K562 (cell line): ENCODE results near the gene KLHL35. TPM values are rescaled to one million over a fixed set of nuclear protein-coding genes. Genes with fewer than 3 reads are reported as not detected.

Experiments used
- BDP1 ChIP-seq: IDR thresholded peaks from 3 replicates; pipeline ENCODE4 v1.6.1; 2011; ENCODE audit not compliant: insufficient read length, insufficient read depth
- EP400 ChIP-seq: fragments of 450-650 bp; IDR thresholded peaks from 2 replicates; pipeline ENCODE4 v1.6.1; 2017; ENCODE audit warnings: antibody characterized with exemption, mild to moderate bottlenecking, moderate library complexity
- ERF ChIP-seq: fragments of 450-650 bp; formaldehyde crosslinking; IDR thresholded peaks from 2 replicates; pipeline ENCODE4 v1.4.0; 2020; ENCODE audit warnings: mild to moderate bottlenecking, mixed read lengths
- ETV5 ChIP-seq: sonication (generic); formaldehyde crosslinking; IDR thresholded peaks from 2 replicates; pipeline ENCODE4 v1.4.0; 2020; ENCODE audit warnings: low read depth, mild to moderate bottlenecking, missing genetic modification reagents
- HNRNPLL ChIP-seq: fragments of 200-400 bp; formaldehyde crosslinking; IDR thresholded peaks from 2 replicates; pipeline ENCODE4 v1.6.1; 2017; ENCODE audit warnings: low read length, low read depth, mild to moderate bottlenecking; ENCODE audit not compliant: poor library complexity, severe bottlenecking
- PHF8 ChIP-seq: fragments of 200-600 bp; sonication (generic); IDR thresholded peaks from 2 replicates; pipeline ENCODE4 v1.6.1; 2012; ENCODE audit warnings: mixed run types, mild to moderate bottlenecking, inconsistent platforms, low read length, moderate library complexity, borderline replicate concordance
- POLR2AphosphoS2 ChIP-seq: IDR thresholded peaks from 2 replicates; pipeline ENCODE4 v1.6.1; 2012; ENCODE audit warnings: low read length, improper control_type of control experiment
- RFX5 ChIP-seq: IDR thresholded peaks from 2 replicates; pipeline ENCODE4 v1.6.1; 2011; ENCODE audit warnings: low read depth, mild to moderate bottlenecking, improper control_type of control experiment, low read length
- SP1 ChIP-seq: sonication (generic); formaldehyde crosslinking; IDR thresholded peaks from 2 replicates; pipeline ENCODE4 v1.8.1; 2022; ENCODE audit warnings: mild to moderate bottlenecking, missing genetic modification reagents
- TAF7 ChIP-seq: fragments of 450-650 bp; IDR thresholded peaks from 2 replicates; pipeline ENCODE4 v1.6.1; 2016; ENCODE audit warnings: missing genetic modification characterization, missing compliant biosample characterization
- ZBED1 ChIP-seq: IDR thresholded peaks from 2 replicates; pipeline ENCODE4 v1.6.1; 2014
- ZNF639 ChIP-seq, 2 experiments: fragments of 200-800 bp in 1 of 2; sonication (Bioruptor generic) in 1 of 2; sonication (generic) in 1 of 2; formaldehyde crosslinking in 1 of 2; IDR thresholded peaks in 1 of 2; conservative IDR thresholded peaks in 1 of 2; 2 replicates each; pipeline versions ENCODE4 v1.5.0 to v1.6.1; 2016 to 2020; ENCODE audit warnings: missing compliant biosample characterization in 1 of 2, missing genetic modification characterization in 1 of 2, missing genetic modification reagents in 1 of 2
- polyA plus RNA-seq, 8 experiments: library from polyadenylated mRNA; depleted of rRNA in 4 of 8; stranded (reverse) in 5 of 8; unstranded in 3 of 8; fragments of >200 nt; fragmentation: Nextera tagmentation in 2 of 8; fragmentation: Illumina TruSeq in 1 of 8; extraction: Ambion mirVana in 2 of 8; extraction: Trizol in 1 of 8; gene quantifications; 2 replicates each; pipeline versions ENCODE4 v1.2.1 to v1.2.3, GENCODE V29; 2011 to 2014; ENCODE audit warnings: inconsistent platforms in 1 of 8, missing spikeins in 1 of 8
- total RNA-seq, 7 experiments: library from RNA; depleted of rRNA in 6 of 7; stranded (reverse); fragments of >200 nt in 6 of 7; fragmentation: Illumina TruSeq in 2 of 7; extraction: Trizol in 2 of 7; gene quantifications; 2 replicates each; pipeline versions ENCODE4 v1.2.1 to v1.2.3, GENCODE V29; 2011 to 2021; ENCODE audit warnings: low replicate concordance in 1 of 7
- TF ChIP-seq, protein P1 (sequence below): fragments of 250-450 bp; sonication (Bioruptor Pico); IDR thresholded peaks from 2 replicates; pipeline ENCODE4 v1.9.0; 2021; ENCODE audit warnings: mild to moderate bottlenecking
- TF ChIP-seq, protein P2 (sequence below), 2 experiments: fragments of 150-350 bp in 1 of 2; IDR thresholded peaks; 2 replicates each; pipeline ENCODE4 v1.6.1; 2012 to 2016; ENCODE audit warnings: low read depth in 2 of 2, low read length in 2 of 2, mild to moderate bottlenecking in 1 of 2, moderate library complexity in 1 of 2
- TF ChIP-seq, protein P3 (sequence below): sonication (generic); formaldehyde crosslinking; IDR thresholded peaks from 2 replicates; pipeline ENCODE4 v1.8.1; 2023; ENCODE audit warnings: mild to moderate bottlenecking, missing genetic modification reagents
- TF ChIP-seq, protein P4 (sequence below), 2 experiments: fragments of 250-450 bp in 1 of 2; fragments of 450-650 bp in 1 of 2; sonication (Bioruptor Pico) in 1 of 2; IDR thresholded peaks; 2 replicates each; pipeline versions ENCODE4 v1.6.1 to v1.8.0; 2016 to 2021; ENCODE audit warnings: mild to moderate bottlenecking in 2 of 2, moderate library complexity in 2 of 2, missing compliant biosample characterization in 1 of 2, missing genetic modification characterization in 1 of 2
- TF ChIP-seq, protein P5 (sequence below): sonication (generic); formaldehyde crosslinking; IDR thresholded peaks from 2 replicates; pipeline ENCODE4 v1.8.0; 2022; ENCODE audit warnings: mild to moderate bottlenecking, missing genetic modification reagents

Gene KLHL35
- total and polyA plus RNA-seq, 9 of the 15 experiments (the other 6 are each of a cell fraction or from before 2014, with no cell fraction given) = not detected

- TF ChIP-seq POLR2AphosphoS2 (peak; percentile 80; the same call in 1 of the 2 replicates), TAF7 (peak; percentile 100), ERF (CRISPR knock-in tag) (0 out of 2 replicates have a peak, but pooled peaks have one; percentile 36), SP1 (peak; percentile 92), ZBED1 (no peak), HNRNPLL (peak; percentile 71), BDP1 (no peak), ZNF639 (CRISPR knock-in tag; conservative IDR thresholded peaks at IDR 0.05 in 1 of 2, IDR thresholded peaks at IDR 0.05 in 1 of 2) (peak in 1 of 2 experiments; percentile 72; a peak in 1 of 4 replicates), ETV5 (CRISPR knock-in tag) (peak; percentile 96), PHF8 (peak; percentile 100), RFX5 (0 out of 2 replicates have a peak, but pooled peaks have one; percentile 36), EP400 (peak; percentile 99)
- TF ChIP-seq, protein P1, sequence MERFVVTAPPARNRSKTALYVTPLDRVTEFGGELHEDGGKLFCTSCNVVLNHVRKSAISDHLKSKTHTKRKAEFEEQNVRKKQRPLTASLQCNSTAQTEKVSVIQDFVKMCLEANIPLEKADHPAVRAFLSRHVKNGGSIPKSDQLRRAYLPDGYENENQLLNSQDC (CRISPR knock-in tag) = peak; percentile 66; the same call in 1 of the 2 replicates
- TF ChIP-seq, protein P2, sequence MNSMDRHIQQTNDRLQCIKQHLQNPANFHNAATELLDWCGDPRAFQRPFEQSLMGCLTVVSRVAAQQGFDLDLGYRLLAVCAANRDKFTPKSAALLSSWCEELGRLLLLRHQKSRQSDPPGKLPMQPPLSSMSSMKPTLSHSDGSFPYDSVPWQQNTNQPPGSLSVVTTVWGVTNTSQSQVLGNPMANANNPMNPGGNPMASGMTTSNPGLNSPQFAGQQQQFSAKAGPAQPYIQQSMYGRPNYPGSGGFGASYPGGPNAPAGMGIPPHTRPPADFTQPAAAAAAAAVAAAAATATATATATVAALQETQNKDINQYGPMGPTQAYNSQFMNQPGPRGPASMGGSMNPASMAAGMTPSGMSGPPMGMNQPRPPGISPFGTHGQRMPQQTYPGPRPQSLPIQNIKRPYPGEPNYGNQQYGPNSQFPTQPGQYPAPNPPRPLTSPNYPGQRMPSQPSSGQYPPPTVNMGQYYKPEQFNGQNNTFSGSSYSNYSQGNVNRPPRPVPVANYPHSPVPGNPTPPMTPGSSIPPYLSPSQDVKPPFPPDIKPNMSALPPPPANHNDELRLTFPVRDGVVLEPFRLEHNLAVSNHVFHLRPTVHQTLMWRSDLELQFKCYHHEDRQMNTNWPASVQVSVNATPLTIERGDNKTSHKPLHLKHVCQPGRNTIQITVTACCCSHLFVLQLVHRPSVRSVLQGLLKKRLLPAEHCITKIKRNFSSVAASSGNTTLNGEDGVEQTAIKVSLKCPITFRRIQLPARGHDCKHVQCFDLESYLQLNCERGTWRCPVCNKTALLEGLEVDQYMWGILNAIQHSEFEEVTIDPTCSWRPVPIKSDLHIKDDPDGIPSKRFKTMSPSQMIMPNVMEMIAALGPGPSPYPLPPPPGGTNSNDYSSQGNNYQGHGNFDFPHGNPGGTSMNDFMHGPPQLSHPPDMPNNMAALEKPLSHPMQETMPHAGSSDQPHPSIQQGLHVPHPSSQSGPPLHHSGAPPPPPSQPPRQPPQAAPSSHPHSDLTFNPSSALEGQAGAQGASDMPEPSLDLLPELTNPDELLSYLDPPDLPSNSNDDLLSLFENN (IDR thresholded peaks at IDR 0.05; ENCODE audit: low read depth in 2 of 2, low read length in 2 of 2) = 0 out of 4 replicates have a peak, but pooled peaks of 1 of the 2 experiments have one; percentile 51
- TF ChIP-seq, protein P3, sequence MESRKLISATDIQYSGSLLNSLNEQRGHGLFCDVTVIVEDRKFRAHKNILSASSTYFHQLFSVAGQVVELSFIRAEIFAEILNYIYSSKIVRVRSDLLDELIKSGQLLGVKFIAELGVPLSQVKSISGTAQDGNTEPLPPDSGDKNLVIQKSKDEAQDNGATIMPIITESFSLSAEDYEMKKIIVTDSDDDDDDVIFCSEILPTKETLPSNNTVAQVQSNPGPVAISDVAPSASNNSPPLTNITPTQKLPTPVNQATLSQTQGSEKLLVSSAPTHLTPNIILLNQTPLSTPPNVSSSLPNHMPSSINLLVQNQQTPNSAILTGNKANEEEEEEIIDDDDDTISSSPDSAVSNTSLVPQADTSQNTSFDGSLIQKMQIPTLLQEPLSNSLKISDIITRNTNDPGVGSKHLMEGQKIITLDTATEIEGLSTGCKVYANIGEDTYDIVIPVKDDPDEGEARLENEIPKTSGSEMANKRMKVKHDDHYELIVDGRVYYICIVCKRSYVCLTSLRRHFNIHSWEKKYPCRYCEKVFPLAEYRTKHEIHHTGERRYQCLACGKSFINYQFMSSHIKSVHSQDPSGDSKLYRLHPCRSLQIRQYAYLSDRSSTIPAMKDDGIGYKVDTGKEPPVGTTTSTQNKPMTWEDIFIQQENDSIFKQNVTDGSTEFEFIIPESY = peak; percentile 65
- TF ChIP-seq, protein P4, sequence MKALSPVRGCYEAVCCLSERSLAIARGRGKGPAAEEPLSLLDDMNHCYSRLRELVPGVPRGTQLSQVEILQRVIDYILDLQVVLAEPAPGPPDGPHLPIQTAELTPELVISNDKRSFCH (CRISPR knock-in tag; IDR thresholded peaks at IDR 0.05) = no peak
- TF ChIP-seq, protein P4 (tag; IDR thresholded peaks at IDR 0.05) = peak; percentile 85
- TF ChIP-seq, protein P5, sequence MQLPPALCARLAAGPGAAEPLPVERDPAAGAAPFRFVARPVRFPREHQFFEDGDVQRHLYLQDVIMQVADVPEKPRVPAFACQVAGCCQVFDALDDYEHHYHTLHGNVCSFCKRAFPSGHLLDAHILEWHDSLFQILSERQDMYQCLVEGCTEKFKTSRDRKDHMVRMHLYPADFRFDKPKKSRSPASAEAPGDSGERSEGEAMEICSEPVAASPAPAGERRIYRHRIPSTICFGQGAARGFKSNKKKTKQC (CRISPR knock-in tag) = peak; percentile 97
These were observed 33.5 kb downstream of the KLHL35 start, which contains the start of gene RPS3 (continued) for GRCh38 chr11:75399344-75400145.
